GM12865 (cell line): ENCODE data around the gene ZNF764.

Source experiments
- DNase-seq: peaks from one replicate; pipeline ENCODE4 v3.0.0; 2010; ENCODE audit warnings: low read depth
- H3K4me3 ChIP-seq: 2 replicates; pipeline ENCODE4 v1.5.1; 2011; ENCODE audit warnings: mild to moderate bottlenecking, low read depth, low read length, control low read depth
- TF ChIP-seq, protein P1 (sequence below): IDR thresholded peaks from 2 replicates; pipeline ENCODE4 v1.5.1; 2011; ENCODE audit warnings: low read length, control low read depth, low read depth, inconsistent platforms; ENCODE audit not compliant: insufficient read depth; ENCODE audit errors: missing control alignments

The ZNF764 gene

DNA sequence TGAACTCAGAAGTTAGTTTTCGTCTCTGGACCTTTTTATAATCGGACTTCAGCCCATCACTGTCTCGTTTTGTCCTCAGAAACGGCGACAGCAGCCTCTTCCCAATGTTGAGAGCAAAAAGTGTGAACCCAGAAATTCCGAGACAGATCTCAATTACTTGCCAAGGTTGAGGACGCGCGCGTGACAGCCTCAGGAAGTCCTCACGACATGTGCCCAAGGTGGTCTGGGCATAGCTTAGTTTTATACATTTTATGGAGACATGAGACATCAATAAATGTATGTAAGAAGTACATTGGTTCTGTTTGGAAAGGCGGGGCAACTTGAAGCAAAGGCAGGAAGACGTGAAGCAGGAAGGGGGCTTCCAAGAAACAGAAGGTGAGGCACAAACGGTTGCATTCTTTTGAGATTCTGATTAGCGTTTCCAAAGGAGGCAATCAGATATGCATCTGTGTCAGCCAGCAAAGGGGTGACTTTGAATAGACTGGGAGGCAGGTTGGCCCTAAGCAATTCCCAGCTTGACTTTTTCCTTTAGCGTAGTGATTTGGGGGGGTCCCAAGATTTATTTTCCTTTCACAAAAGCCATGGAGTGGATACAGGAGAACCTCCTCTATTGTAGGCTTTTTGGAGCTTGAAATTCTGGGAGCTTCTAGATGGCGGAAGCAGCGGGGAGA lies 22.9 kb downstream of the ZNF764 start:
- DNase-seq: peak; percentile 66
- TF ChIP-seq, protein P1, sequence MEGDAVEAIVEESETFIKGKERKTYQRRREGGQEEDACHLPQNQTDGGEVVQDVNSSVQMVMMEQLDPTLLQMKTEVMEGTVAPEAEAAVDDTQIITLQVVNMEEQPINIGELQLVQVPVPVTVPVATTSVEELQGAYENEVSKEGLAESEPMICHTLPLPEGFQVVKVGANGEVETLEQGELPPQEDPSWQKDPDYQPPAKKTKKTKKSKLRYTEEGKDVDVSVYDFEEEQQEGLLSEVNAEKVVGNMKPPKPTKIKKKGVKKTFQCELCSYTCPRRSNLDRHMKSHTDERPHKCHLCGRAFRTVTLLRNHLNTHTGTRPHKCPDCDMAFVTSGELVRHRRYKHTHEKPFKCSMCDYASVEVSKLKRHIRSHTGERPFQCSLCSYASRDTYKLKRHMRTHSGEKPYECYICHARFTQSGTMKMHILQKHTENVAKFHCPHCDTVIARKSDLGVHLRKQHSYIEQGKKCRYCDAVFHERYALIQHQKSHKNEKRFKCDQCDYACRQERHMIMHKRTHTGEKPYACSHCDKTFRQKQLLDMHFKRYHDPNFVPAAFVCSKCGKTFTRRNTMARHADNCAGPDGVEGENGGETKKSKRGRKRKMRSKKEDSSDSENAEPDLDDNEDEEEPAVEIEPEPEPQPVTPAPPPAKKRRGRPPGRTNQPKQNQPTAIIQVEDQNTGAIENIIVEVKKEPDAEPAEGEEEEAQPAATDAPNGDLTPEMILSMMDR: no peak
- peak overlapping the region; percentile 90 for H3K4me3 ChIP-seq

DNA sequence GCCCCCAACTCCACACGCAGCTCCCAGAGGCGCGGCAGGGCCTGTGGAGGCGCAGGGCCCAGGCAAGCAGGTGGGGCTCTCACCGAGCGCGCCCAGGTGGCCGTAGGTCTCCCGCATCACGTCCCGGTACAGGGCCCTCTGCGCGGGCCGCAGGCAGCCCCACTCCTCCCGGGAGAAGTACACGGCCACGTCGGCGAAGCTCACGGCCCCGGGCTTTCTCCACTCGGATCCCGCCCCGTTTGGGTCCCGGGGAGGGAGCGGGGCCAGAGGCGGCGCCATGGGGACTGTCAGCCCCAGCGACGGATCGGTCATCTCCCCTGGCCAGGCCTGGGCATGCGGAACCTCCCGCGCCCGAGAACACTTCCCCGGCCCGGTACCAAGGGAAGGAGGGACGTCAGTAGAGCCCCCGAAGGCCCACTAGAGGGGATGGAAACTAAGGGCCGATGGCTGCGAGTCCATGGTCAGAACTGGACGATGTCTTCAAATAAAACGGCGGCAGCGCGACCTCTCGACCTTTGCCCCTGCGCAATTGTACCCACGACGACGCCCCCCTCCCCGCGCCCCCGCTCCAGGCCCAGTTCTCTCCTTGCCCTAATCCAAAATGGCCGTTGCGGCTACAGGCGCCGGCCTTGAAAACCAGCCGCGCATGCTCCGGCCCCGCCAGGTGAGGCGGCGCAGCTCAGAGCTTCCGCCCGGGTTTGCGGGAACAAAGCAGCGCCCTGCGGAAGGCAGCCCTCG lies 23.6 kb downstream of the ZNF764 start, which contains the start of gene ZNF747:
Gene ZNF747, minus strand, starts transcription at position 491 of the 738 bp plus-strand sequence. Its CDS starts 179 bp downstream, at position 312.
- TF ChIP-seq, protein P1: no peak
- peak within 1 kb of the TSS; percentile 90 for H3K4me3 ChIP-seq
- DNase-seq: peak; percentile 95

DNA sequence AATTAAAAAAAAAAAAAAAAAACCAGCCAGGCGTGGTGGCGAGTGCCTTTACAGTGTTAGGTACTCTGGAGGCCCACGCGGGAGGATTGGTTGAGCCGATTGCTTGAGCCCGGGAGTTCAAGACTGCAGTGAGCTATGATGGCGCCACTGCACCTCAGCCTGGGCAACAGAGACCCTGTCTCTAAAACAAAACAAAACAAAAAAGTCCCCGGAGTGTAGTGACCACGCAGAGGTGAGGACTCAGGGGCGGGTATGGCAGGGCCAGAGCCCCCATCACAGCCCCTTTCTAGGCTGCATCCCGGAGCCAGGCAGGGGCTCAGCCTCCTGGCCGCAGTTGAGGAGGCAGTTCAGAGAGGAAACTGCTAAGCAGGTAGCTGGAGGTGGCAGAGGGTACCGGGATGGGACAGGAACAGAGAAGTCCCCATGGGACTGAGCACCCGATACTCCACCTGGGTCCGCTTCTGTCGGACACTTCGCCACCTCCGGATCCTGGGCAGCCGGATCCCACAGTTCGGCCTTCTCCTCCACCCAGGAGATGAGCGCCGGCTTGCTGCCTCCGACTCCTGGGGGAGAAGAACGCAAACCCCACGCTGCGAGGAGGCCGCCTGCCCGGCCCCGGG lies 24.3 kb downstream of the ZNF764 start:
- peak overlapping the region; percentile 90 for H3K4me3 ChIP-seq
- no peak for DNase-seq
- TF ChIP-seq, protein P1: no peak

DNA sequence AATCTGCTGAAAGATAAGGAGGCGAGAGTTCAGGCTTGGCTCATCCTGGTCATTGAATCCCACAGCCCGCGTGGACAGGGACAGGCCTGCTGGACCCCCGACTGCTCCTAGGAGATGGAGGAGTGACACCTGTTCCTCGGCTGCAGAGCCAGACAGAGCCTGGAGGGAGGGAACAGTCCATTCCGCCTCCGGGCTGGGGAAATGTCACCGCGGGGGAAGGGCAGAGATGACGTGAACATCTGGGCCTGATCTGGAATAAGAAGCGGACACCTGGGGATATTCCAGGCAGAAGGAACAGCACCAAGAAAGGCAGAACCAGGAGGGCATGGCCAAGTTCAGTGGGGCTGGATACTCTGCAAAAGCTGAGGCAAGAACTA lies 25.0 kb downstream of the ZNF764 start:
- no peak for DNase-seq
- TF ChIP-seq, protein P1: no peak
- H3K4me3 ChIP-seq: no peak overlapping the region

DNA sequence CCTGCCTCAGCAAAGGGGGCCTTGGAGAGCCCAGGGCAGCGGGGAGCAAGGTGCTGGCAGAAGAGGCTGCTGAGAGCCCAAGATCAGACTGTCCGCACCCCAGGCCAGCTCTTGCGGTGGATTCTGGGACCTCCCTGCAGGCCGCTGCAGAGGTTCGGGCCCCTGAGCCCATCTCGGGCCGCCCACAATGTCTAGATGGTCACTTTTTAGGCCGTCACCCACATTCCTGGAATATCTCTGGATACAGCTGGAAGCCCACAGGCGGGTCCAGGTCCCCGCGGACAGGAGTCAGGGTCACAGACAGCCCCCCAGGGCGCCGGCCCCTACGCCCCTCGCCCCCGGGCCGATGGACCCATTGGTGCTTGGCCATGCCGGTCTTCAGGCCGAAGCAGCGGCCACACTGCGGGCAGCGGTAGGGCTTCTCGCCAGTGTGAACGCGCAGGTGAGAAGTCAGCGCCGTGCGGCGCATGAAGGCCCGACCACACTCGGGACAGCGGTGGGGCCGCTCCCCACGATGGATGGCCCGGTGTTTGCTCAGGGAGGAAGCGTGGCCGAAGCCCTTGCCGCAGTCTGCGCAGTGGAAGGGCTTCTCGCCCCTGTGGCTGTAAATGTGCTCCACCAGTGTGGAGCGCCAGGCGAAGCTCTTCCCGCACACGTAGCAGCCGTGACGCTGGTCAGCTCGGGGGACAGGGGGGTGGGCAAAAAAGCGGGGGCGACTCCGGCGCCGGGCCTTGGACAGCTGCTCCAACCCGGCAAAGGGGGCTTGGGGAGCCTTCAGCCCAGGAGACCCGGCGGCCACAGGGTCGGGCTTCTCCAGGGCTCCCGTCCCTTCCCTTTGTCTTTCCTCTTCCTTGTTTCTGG lies 25.7 kb downstream of the ZNF764 start:
- no peak for DNase-seq
- no peak overlapping the region for H3K4me3 ChIP-seq
- TF ChIP-seq, protein P1: no peak
